ENCODE data around the gene ATP5ME.
A peak's percentile ranks its signal among the peaks of the same experiment; 100 is the strongest.
"Not testable (repeated sequence)": the region's sequence is repeated elsewhere in the genome, so short reads cannot be mapped to it uniquely, and the experiment has no call there.

Gene ATP5ME

DNA sequence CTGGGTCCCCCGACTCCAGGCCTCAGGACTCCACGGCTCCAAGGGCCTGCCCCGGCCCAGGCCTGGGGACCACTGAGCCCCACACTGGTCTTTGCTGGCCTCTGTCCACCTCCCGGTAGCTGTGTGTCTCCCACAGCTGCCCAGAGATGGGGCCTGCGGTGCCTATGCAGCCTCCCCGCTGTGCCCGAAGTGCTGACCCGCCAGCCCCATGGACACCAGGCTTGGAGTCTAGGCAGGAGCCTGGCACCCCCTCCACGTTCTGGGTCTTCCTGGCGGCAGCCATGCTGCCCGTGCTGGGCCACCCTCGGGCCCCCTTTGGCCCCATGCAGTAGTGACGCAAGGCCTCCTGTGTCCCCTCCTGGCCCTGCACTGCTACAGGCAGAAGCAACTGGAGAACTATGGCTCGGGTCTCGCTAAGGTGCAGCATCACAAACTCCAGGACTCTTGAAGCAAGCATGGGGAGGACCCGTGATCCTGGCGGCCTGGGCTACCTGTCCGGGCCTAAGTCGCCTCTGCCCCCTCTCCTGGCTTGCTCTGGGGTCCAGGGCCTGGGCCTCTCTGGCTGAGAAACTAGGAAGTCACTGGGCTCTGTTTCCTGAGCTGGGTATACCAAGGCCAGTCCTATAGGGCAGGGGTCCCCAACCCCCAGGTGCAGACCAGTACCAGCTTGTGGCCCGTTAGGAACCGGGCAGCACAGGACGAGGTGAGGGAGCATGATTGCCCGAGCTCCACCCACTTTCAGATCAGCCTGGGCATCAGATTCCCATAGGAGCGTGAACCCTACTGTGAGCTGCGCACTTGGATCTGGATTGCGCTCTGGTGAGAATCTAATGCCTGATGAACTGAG, 1.2 kb upstream of the ATP5ME start:
- DNase-seq, result peak in 2 of 10 donors; percentile 73 to 87
- intact Hi-C loops (cut with DNase I), result loop anchor here (10.0 kb wide), 2 partner anchors 70 to 200 kb away; no protein-coding TSS in a partner anchor

DNA sequence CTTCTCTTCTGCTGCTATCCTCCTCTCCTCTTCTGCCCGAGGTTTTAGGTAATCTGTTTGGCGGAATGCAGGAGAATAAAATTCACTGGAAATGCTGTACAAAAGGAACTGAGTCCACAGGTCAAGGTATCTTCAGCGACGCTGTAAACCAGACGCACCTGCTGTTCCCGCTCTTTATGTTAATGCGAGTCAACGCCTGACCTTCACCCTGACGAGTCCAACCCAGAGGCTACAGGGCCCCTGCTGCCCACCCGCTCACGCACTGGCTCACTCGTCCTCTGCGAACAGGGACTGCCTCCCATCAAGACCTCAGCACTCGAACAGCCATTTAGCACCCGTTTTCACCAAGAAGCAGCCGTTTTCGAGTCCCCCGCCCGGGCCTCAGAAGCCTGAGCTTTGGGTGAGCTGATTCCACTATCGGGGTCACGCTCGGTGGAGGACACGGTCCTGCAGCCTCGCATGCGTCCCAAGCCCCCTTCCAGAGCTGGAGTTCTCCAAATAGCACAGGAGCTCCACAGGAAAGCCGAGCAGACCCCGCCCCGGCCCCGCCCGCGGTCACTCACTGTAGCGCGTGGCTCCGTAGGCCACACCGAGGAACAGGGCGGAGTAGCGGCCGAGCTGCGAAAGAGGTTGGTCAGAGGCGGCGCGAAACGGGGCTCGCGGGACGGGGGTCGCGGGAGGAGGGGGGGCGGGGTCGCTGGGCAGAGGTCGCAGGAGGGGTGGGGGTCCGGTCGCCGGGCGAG, 556 bp downstream of the ATP5ME start:
- intact Hi-C loops (cut with DNase I), result loop anchor here (10.0 kb wide), 2 partner anchors 69 to 199 kb away; no protein-coding TSS in a partner anchor
- peak in 2 of 10 donors; percentile 79 to 88 for DNase-seq

DNA sequence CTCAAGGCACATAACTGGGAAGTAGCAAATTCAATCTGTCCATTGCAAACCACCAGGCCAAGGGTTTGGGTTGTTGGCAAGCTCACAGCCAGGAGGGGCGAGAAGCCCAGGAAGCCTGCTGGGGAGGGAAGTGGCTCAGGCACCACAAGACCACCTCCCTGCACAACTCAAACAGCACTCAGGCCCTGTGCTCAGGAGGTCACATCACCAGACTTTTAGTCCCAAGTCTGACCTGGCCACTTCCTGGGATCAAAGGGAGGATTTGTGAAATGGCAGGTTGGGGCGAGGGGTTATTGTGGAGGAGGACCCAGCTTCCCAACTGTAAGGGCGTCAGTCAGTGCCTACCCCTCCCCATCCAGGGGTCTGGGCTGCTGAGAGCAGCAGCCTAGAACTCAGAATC, 2.3 kb downstream of the ATP5ME start:
- intact Hi-C loops (cut with DNase I), result loop anchor here (10.0 kb wide), 2 partner anchors 67 to 197 kb away; no protein-coding TSS in a partner anchor
- DNase-seq, result no peak

DNA sequence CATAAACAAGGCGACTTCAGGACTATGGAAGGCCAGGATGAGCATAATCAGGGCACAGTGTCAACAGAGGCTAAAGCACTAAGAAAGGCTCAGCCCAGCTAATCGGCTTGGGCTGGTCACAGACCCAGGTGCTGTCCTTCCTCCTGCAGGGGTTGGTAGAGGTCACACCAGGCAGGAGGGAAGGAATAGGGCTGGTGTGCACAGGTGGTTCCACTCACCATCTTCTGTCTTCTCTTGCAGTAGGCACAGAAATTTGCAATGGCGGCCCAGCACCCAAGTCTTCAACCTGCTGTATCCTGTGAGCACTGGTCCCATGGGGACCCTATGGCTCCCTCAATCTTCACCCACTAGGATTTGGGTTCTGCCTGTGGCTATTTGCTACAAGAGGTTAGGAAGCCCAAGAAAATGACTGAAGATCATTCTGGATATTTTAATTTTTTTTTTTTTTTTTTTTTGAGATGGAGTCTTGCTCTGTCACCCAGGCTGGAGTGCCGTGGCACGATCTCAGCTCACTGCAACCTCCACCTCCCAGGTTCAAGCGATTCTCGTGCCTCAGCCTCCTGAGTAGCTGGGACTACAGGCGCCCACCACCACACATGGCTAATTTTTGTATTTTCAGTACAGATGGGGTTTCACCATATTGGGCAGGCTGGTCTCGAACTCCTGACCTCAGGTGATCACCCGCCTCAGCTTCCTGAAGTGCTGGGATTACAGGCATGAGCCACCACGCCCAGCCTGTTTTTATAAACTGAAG, 4.1 kb downstream of the ATP5ME start:
- intact Hi-C loops (cut with DNase I), result loop anchor here (10.0 kb wide), 2 partner anchors 65 to 195 kb away; no protein-coding TSS in a partner anchor
- DNase-seq, result peak in 3 of 10 donors; percentile 21 to 57 (median 47)

- intact Hi-C loops (cut with DNase I), result not testable (repeated sequence)
- peak in 1 of 10 donors; percentile 68 for DNase-seq
Observed at GRCh38 chr4:668219-668618, 5.9 kb downstream of the ATP5ME start.

DNA sequence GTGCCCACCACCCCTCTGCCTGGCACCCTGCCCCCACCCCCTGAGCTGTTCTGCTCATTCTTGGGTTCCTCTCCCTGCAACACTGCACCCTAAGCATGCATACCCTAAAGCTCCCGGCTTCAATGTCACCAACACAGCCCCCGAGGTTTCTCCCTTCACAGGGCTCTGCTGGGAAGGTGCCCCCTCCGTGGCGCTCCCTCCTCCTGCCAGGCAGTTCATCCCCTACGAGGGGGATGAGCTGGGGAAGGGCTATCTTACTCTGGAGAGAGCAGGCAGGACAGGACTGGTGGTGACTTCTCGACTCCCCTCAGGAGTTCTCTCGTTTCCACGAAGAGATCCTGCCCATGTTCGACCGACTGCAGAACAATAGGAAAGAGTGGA, 6.5 kb downstream of the ATP5ME start:
- intact Hi-C loops (cut with DNase I), result no loop called here
- peak in 4 of 10 donors; percentile 15 to 35 (median 22) for DNase-seq

DNA sequence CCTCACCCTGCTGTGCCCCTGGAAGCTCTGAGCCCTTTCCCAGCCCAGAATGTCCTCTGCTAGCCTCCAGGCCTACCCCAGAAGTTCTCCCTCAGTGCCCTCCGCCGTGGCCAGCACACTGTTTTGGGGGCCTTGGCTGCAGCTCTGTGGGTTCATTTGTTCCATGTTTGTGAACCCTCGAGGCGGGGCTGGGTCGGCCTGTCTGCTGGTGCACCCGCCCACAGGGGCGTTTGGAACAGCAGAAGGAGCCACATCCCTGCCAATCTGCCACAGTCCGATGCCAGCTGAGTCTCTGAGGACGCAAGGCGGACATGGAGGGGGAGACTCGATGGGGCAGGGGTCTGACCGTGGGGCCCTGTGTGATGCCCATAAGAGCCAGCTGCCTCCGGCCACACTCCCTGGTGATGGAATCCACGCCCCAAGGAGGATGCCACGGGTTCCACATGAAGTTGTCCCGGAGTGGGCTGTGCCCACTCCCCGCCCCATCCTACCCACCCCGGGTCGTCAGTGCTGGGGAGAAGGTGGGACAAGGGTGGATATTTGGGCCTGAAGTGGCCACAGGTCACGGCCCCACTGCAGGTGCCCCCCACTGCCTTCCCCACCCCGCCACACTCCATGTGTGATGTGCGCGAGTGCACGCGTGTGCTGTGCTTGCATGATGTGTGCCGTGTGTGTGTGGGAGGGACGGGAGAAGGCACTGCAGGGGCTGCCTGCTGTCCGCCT, 7.1 kb downstream of the ATP5ME start:
- intact Hi-C loops (cut with DNase I), result no loop called here
- DNase-seq, result peak in 4 of 10 donors; percentile 24 to 84 (median 64)

GRCh38 chr4:666436-666810, 7.7 kb downstream of the ATP5ME start:
- intact Hi-C loops (cut with DNase I), result no loop called here
- DNase-seq, result peak in 3 of 10 donors; percentile 58 to 86 (median 78)

DNA sequence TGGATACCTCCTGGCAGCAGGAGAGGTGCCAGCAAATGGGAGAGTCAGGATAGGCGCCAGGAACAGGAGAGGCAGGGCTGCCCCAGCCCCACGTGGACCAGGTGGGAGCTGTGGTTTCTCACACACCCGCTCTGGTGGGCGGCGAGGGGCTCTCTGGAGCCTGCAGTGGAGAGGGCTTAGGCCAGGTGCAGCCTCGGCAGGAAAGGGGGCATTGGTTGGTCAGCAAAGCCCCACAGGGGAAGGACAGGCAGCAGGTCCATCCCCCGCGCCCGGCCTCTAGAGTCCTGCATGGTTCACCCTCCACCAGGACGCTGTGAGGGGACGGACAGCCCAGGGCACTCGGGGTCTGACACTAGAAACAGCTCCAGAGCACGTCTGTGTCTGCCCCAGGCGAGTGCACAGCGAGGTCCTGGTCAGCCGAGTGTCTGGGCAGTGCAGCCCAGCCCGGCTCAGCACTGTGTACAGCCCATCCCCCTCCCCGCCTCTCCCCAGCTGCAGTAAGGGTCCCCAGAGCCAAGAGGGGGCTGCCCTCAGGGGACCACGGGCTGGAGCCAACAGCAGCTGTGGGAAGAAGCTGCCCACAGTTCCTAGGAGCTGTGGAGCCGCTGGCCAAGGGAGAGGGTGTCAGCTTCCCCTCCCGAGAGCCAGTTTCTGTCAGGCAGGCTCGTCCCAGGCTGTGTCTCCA, 8.2 kb downstream of the ATP5ME start:
- DNase-seq, result peak in 5 of 10 donors; percentile 28 to 90 (median 74)
- intact Hi-C loops (cut with DNase I), result no loop called here

GRCh38 chr4:665381-665750, 8.7 kb downstream of the ATP5ME start:
- peak in 4 of 10 donors; percentile 4 to 77 (median 52) for DNase-seq
- intact Hi-C loops (cut with DNase I), result no loop called here

DNA sequence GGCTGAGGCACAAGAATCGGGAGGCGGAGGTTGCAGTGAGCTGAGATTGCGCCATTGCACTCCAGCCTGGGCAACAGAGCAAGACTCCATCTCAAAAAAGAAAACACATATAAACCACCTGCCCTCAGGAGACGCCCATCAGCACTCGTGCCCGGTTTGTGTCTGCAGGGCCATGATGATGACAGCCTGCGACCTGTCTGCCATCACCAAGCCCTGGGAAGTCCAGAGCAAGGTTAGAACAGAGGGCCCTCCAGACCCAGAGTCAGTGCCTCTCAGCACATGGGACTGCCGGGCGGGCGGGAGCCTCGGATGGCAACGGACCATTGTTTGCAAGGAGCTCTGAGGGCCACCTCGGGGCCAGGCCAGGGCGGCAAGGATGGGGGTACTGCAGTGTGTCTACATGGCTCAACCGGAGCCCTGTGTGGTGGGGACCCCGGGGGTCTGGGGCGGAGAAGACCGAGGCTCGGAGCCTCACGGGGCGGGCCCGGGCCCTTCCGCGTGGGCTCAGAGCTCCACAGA, 9.3 kb downstream of the ATP5ME start:
- peak in 5 of 10 donors; percentile 6 to 80 (median 64) for DNase-seq
- intact Hi-C loops (cut with DNase I), result no loop called here

DNA sequence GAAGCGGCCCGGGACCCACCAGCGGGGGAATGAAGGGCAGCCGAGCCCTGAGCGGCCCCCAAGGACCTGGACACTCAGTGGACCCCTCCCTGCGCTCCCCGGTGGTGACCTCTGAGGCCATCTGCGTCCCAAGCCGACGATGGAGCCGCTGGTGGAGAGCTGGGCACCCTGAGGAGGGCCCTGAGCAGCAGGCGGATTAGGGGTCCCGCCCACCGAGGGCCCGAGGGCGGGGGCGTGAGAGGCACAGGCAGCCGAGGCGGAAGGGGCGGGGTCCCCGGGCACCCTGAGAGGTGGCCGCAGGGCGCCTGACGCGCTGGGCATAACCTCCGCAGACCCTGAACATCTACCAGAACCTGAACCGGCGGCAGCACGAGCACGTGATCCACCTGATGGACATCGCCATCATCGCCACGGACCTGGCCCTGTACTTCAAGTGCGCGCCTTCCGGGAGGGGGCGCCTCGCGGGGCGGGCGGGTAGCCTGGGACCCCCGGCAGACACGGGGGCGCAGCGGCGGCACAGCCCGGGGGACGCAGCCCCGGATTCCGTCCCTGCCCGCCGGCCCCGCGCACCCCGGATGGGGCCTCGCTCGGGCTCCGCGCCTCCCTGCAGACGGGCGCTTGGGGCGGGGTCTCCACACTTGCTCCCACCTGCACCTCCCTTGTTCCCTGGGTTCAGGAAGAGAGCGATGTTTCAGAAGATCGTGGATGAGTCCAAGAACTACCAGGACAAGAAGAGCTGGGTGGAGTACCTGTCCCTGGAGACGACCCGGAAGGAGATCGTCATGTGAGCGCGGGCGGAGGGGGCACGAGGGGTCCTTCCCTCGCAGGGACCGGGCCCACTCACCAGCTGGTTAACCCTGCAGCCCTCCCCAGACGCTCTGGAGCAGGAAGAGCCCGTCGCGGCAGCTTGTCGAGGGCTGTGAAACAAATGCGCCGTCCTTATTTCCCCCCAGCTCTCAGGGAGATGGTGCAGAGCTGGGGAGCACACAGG, 10.3 kb downstream of the ATP5ME start:
- DNase-seq, result peak in 8 of 10 donors; percentile 38 to 92 (median 65)
- intact Hi-C loops (cut with DNase I), result no loop called here

- peak in 4 of 10 donors; percentile 26 to 86 (median 76) for DNase-seq
Observed at GRCh38 chr4:663046-663437, 11.0 kb downstream of the ATP5ME start.

DNA sequence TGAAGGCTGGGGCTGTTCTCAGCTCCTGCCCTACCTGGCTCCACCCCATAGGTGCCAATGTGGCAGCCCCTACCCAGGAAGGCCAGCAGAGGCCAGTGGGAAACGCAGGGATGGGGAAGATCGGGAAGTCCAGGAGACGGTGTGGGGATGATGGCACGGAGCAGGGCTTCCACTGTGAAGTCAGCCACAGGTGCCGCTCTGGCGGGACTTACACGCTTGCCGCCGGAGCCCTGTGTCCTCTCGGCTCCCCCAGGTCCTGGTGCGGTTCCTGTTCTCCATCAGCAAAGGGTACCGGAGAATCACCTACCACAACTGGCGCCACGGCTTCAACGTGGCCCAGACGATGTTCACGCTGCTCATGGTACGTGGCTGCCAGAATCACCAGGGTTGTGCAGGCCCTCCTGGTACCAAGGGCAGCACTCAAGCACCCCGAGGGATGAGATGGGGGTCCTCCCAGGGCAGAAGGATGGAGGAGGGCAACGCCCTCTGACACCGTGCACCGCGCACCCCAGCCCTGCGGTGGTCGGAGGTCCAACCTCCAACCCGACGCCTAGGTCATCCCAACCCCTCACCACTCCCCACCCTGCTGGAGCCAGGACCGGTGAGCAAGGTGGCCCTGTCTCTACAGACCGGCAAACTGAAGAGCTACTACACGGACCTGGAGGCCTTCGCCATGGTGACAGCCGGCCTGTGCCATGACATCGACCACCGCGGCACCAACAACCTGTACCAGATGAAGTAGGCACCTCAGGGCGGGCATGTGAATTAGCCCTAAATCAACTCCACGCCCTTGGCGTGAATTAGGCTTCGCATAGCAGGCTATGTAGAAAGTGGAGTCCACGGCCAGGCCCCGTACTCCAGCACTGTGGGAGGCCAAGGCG, 12.0 kb downstream of the ATP5ME start:
- intact Hi-C loops (cut with DNase I), result no loop called here

More at GRCh38 chr4:663046-663437, 11.0 kb downstream of the ATP5ME start:
- intact Hi-C loops (cut with DNase I), result no loop called here

DNA sequence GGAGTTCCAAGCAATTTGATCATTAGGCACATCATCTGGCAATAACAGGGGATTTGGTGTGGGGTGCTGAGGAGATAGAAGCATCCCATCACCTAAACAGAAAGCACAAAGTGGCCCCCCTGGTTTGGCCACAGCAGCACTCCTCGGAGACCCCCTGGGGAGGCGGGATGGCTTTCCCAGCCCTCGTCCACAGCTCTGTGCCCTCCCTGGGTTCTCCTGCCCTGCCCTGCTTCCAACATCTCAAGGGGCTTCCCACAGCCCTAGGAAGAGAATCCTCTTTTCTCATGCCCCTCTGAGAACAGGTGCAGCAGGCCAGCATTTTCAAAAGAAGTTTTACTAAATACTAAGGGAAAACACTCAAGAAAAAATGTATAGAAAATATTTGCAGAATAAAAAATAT, 12.8 kb downstream of the ATP5ME start:
- intact Hi-C loops (cut with DNase I), result no loop called here
- peak in 3 of 10 donors; percentile 30 to 66 (median 60) for DNase-seq

More for the DNA sequence above, 12.0 kb downstream of the ATP5ME start:
- peak in 4 of 10 donors; percentile 25 to 78 (median 70) for DNase-seq

DNA sequence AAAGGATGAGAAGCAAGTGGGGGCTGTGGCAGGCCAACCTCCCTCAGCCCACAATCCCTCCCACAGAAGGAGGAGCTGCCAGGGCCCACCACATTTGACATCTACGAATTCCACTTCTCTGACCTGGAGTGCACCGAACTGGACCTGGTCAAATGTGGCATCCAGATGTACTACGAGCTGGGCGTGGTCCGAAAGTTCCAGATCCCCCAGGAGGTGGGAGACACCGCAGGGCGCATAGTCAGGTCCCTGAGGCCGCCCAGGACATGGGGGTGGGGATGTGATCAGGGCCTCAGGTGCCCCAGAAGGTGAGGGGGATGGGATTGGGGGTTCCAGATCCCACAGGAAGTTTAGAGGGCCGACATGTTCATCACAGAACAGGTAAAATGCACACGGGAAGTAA, 13.7 kb downstream of the ATP5ME start:
- intact Hi-C loops (cut with DNase I), result no loop called here
- DNase-seq, result peak in 4 of 10 donors; percentile 5 to 66 (median 42)

- DNase-seq, result peak in 4 of 10 donors; percentile 12 to 42 (median 28)
- intact Hi-C loops (cut with DNase I), result no loop called here
Observed at GRCh38 chr4:659851-660250, 14.2 kb downstream of the ATP5ME start.

All from posterior cingulate gyrus (tissue), 11 donors.